GM19035 (cell line): ENCODE results near the gene RAB11FIP4.

Experiments used
- ATAC-seq: cut with Tn5 transposase; IDR thresholded peaks from one replicate; pipeline ENCODE4 v1.9.1; 2021; ENCODE audit not compliant: unreplicated experiment

The RAB11FIP4 gene

DNA sequence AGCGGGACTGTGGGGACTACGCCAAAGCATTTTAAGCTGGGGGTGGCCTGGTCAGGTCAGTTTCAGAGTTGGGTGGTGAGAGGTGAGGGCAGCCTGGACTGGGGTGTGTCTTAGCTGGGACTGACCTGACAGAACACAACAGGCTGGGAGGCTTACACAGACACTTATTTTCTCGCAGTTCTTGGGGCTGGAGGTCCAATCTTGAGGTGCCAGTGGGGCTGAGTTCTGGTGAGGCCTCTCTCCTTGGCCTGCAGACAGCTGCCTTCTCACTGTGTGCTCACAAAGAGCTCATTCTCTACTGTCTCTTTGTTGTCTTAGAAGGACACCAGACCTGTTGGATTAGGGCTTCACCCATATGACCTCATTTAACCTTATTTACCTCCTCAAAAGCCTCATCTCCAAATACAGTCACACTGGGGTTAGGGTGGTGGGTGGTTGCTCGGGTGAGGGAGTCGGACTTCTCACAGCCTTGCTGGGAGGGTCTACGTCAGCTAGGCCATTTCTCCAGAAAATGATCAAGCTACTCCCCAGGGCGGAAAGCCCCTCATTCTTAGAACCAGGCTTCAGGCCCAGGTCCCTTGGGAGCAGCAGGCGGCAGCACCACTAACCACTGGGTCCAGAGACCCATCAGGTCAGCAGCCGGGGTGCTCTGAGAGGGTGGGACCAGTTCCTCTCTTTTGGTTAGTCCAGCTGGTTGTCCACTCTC is 149.3 kb downstream of the RAB11FIP4 start:
- no peak for ATAC-seq

DNA sequence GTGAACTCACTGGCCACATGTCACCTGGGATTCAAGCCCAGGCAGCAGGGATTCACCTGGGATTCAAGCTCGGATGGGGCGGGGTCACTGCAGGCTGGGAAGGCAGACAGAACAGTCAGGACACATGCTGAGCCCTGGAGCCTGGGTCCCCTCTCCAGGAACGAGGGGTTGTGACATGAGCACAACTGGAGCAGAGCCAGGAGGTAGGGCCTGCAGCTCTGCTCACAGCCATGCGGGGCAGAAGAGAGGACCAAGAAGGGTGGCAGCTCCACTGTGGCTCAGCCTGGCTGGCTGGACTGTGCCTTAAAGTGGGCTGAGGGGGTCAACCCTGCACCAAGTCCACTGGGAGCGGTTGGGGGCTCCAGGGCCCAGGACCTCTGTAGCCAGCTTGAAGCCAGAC is 150.1 kb downstream of the RAB11FIP4 start:
- no peak for ATAC-seq

DNA sequence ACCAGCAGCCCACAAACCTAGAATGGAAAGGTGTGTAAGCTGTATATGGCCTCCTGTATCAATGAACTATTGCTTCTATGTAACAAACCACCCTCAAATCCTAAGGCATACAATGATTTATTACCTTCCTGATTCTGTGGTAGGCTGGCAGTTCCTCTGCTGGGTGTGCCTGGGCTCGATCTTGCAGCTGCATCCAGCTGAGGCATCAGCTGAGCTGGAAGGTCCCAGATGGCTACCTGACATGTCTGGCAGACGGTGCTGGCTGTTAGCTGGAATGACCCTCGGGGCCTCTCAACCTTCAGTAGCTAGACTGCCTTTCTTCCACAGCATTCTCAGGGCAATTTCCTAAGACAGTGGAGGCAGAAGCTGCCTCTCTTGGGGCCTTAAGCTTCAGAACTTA is 152.7 kb downstream of the RAB11FIP4 start:
- ATAC-seq = no peak

DNA sequence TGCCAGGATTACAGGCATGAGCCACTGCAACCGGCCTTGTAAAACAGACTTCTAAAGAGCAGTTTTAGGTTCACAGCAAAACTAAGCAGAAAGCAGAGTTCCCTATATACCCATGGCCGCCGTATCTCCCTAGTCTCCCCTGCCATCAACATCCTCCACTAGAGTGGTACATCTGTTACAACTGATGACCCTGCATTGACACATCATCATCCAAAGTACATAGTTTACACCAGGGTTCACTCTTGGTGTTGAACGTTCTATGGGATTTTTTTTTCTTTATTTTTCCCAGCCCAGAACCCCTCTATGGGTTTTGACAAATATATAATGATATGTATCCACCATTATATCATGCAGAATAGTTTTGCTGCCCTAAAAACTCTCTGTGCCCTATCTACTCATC is 155.2 kb downstream of the RAB11FIP4 start:
- ATAC-seq = no peak

DNA sequence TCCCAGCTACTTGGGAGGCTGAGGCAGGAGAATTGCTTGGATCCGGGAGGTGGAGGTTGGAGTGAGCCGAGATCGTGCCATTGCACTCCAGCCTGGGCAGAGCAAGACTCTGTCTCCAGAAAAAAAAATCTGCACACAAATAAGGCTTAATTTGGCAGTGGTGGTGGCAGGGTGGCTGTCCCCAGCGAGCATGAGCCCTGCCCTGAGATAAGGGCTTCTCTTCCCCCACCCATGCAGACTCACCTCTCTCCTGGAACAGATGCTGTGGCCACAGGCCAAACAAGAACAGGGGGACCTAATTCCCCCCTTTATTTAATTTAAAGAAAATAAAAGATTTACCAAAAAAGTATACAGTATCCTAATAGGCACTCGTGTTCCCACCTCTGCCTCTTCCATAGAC is 157.2 kb downstream of the RAB11FIP4 start:
- ATAC-seq = no peak

DNA sequence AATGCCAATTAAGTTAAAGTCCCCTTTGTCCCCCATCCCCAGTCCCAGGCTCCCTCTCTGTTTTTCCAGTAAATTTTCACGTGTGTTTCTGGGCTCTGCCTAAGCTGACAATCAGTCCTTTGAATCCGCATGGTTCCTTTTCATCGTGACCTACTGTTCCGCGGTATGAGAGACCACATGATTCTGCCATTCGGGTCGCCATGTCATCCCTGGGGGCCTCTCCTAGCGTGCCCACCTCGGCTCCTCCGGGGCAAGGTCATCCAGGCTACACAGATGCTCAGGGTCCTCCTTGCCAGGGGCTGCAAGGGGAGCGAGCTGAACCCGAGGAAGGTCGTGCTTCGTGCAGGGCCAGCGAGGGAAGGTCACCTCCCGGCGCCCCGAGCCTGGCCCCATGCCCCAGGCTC is 157.6 kb downstream of the RAB11FIP4 start:
- ATAC-seq = no peak

DNA sequence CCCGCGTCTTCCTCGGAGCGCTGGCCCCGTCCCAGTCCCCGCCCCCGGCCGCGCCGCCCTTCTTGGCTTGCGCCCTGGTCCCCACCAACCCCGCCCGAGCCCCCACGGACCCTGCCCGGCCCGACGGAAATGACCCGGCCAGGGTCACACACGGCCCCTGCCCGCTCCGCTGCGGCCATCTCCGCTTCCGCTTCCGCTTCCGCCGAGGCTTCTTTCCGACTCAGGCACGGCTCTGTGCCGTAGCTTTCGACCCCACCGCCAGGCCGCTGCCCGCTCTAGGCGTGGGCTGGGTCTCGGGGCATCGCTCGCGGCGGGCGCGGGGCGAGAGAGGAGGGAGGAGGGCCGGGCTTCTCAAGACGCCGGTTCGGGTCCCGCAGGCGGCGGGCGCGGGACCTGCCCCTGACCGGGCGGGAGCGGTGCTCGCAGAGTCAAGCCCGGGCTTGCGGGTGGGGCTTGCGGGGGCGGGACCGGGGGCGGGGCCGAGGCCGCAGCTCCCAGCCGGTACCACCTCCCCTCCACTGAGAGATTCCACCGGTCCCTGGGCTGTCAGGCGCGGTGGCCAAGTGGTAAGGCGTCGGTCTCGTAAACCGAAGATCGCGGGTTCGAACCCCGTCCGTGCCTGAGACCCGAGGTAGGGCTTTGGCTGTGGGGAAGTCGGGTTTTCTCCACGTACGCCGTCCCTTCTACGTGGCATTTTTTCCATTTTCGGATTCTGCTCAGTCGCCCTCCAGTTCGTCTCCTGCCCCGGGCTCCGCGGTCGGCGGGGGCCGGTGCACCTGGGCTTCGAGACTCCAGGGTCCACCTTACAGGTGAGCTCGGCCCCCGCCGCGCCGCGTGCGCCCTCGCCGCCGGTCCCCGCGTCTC is 158.3 kb downstream of the RAB11FIP4 start:
- peak; percentile 73 for ATAC-seq

DNA sequence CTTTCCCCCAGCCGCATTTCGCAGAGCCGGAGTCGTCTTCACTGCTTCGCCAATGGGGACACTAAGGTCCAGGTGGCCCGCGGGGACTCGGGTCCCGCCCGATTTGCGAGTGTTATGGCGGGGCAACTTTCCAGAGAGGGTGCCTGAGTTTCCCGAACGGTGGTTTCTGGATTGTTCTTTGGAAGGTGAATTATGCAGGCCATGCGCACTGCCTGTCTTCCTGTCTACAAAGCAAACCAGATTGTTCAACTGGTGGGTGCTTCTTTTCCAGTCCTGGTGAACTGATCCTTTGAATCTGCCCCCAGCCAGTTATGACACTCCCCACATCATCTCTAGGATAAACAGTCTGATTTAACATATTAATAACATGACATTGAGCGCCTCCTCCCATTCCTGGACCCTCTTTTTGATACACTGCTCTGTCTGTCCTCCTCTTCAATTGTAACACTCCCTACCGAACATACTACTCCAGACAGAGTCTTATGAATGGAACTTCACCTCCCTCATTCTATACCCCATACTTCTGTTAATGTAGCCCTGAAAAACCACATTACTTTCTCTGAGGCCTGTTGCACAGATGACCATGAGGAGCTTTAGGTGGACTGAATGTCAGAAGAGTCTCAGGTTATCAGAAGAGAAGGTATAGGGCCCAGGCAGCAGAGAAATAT is 159.0 kb downstream of the RAB11FIP4 start:
- no peak for ATAC-seq

DNA sequence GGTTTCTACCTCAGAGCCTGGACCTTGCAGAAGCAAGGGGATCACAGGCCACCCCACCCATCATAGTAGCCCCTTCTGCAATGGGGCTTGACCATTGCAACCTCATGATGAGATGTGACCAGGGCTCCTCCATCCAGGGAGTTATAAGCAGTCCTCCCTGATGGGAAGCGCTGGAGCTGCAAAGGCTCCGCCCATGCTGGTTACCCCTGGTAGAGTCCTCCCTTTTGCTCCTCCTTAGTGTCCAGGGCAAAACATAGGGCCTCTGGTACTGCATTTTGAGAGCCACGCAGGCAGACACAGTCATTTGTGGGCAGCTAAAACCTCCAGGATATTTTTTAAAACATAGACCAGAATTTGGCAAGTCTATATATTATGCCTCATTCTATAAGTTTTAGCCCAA is 161.1 kb downstream of the RAB11FIP4 start:
- no peak for ATAC-seq

DNA sequence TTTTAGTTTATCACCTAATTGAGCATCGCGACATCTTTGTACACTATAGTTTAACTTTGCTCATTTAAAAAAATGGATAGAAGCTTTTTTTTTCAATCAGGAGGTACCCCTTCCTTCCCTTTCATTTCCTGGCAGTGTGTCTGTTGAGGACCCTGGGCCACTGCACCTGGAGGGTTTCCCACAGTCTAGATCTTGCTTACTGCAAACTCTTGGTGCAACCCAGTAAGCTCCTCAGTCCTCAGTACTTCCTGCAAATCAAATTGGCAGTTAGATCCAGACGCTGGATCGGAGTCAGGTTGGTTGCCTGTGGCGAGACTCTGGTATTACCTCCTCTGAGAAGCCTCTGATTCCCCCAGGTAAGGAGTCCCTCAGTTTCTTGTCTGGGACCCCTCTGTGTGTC is 162.0 kb downstream of the RAB11FIP4 start:
- no peak for ATAC-seq

DNA sequence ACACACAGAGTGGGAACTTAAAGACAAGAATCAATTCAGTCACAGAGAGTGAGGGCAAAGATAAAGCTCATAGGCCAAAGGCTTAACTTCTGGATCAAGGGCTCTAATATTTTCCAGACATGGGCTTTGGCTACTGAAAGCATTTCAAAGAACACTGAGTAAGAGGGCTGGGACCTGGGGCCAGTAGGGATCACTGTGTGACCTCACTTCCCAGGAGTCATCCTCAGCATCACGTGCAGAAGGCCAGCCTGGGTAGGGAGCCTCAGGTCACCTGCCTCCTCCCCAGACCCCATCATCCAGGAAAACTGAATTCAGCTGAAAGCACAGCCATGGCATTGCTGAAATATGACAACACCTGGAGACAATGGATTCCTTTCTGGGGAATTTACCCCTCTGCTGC is 163.5 kb downstream of the RAB11FIP4 start:
- ATAC-seq = no peak

DNA sequence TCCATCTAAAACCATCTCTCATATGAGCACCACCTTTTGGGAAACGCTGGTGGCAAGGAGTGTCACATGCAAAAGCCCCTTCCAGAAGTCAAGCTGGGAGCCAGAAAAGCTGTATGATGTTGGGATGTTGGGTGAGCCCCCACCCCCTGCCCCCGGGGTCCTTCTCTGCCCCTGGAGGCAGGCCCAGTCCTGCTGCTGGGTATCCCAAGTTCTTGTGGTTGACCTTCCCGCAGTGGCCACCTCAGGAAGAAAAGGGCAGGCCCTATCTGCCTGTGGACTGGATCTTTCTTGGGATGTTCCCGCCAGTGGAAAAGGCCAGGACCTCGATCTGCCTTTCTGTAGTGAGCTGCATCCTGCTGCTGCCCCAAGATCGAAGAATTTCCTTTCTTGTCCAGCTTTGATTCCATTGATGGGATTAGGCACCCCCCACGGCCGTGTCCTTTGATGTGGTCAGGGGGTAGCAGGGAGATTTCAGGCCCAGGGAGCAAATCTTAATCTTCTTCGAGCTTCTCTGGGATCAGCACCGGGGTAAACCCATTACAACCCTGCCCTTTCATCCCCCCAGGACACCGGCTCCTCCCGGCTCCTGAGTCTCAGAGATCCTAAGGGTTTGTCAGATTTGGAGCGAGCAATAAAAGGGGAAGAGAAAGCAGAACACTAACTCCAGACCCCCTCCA is 165.6 kb downstream of the RAB11FIP4 start:
- no peak for ATAC-seq

DNA sequence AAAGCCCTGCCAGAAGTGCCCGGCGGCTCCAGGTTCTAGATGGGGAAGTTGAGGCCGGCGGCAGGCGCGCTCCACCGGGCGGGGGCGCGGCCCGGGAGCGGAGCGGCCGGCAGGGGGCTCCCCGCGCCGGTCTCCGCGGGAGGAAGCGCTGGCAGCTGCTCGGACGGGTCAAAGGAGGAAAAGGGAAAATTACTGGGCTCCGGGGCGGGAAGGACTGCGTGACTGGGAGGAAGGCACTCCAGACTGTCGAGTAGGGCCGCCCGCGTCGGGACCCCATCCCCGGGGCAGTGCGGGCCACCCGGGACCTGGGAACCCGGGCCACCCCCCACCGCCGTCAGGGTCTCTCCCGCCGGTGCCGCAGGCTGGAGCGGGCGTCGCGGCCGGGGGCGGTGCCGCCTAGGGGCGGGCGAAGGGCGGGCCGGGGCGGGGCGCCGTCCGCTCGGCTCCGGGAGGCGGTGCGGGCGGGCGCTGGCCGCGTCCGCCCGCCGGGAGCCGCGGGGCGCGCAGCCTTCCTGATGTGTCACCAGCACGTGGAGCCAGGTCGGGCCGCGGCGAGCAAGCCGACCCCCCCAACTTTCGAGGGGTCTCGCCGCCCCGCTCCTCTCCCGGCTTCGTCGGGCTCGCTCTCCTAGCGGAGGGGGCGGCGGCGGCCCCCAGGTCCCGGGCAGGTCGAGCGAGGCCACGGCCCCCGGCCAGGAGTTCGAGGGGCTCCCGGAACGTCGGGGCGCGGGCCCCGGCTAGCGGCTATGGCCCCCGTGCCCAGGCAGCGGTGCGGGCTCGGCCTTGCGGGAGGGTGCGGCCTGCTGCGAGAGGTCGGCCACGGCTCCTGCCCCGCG is 167.5 kb downstream of the RAB11FIP4 start:
- peak; percentile 54 for ATAC-seq

DNA sequence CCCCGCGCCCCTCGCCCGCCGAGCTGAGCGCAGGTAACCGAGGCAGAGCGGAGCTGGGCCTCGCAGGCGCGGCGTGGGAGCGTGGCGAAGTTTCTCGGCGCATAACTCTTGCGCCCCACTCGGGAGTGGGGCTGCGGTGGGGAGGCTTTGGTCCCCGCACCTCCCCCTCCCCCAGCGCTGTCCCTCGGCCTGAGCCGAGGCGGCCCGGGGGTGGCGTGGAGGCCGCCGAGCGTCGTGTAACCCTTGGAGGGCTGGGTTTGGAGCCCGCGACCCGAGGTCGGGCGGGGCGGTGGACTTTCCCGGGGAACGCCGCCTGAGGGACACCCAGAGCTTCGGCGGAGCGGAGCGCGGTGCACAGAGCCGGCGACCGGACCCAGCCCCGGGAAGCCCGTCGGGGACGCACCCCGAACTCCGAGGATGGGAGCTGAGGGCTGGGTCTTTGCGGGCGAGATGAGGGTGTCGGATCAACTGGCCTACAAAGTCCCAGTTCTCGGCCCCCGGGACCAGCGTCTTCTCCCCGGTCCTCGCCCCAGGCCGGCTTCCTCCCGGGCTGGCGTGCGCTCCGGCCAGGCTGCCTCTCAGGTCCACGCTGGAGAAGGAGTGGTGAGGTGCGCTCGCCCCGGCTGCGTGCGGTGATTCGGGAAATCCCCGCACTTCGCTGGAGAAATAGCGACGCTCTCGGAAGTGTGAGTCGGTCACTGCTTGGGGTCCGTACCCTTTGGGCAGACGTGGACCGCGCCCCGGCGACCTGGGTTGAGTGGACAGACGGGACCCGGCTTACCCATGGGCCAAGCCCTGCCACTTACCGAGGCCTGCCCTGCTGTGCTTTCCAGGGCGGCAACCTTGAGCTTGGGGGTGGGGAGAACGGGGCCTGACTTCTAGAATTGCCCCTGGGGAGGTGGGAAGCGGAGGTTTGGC is 168.4 kb downstream of the RAB11FIP4 start:
- ATAC-seq = no peak

DNA sequence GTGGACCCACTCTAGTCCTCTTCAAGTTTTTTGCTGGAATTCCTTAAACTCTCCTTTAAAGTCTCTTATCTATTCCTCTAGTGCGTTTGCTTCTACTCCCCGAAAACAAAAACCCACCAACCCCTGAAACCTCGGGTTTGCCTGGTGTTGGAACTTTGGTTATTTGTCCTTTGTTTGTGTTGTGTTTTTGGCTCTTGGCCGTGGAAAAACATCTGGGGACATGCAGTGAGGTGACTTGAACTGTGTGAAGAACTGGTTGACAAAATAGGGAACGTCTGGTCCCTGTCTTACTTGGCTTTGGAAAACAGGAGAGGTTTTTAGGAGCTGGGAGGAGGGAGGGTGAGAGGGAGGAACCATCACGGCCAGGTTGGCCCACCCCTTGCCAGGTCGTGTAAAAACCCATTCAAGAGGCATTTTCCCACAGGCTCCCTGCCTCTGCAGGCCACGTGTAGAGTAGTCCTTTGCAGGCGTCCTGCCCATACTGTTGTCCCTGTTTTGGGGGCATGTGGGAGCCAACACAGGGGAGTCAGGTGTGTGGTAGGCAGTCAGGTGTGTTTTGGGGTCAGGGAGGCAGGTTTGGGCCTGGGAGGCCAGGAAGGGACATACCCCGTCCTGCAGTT is 169.3 kb downstream of the RAB11FIP4 start:
- no peak for ATAC-seq

DNA sequence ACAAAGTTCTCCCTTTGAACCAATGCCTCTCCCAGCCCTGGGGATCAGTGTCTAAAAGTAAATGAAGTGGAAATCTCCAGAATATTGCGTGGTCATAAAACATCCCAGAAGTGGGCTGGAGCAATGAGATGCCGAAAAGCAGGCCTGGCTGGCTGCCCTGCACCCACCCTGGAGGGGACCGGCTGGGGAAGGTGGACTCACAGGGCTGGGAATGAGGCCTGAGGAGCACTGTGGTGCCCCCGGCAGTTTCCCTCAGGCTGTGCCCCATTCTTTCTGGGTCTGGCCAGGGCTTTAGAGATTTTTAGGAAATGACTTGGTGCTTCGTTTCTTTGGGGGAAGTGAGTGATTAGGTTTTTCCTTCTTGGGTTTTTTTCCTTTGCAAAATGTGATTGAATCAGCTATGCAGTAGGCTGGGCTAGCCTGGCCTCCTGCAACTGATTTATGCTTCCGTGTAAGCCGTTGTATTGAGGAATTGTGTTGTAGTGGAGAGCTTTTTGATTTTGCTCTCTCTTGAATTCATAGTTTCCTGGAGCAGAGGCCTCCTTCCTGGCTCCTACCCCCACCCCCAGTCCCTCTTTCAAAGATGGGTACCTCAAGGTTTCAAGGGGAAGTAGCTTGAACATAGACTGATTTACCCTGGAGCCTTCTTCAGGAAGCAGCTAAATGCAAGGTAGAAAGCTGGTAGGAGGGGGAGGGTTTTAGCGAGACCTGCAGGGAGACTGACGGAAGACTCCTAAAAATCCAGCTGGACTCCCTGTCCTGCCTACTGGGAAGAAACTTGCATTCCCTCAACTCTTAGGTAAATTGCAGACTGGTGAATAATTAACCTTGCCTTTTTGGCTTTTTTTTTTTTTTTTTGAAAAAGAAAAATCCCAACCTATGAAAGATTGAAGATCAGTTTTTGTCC is 170.2 kb downstream of the RAB11FIP4 start:
- no peak for ATAC-seq

DNA sequence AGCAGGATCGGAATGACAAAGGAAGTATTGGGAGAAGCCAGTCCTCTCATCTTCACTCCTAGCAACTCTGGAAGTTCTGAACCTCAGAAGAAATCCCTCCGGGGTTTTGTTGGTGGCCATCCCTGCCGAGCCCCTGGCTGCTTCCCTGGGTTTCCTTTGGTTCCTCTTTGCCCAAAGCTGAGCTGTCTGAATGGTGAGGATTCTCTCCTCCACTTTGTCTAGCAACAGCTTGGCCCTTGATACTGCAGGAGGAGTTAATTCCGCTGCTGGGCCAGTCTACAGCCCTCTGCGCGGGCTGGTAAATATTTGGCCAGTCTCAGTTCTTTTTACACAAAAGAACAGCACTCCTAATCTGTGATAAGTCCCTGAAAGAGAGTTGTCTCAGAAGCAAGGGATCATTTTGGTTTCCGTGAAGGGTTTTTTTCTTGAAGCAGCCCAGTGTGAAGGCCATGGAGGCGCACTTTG is 170.9 kb downstream of the RAB11FIP4 start:
- ATAC-seq = no peak

DNA sequence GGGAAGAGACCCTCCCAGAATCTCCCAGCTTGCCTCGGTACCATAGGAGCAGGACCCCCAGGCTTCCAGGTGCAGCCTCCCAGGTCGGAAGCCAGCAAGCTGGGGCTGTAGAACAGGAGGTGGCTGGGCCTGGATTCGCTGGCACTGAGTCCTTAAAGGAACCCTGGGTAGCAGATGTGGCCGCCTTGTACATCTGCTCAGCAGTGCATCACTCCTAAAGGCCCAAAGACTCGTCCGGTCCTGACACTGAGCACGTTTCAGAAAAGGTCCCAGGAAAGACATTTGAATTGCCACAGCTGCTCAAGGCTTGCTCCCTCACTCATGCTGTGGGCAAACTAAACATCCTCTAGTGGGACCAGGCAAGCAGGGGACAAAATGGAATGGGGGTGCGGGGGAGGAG is 172.8 kb downstream of the RAB11FIP4 start:
- no peak for ATAC-seq
